A549 treated with ZK216348 at 1 μM for 4 hours (cell line): ENCODE measurements around the gene INPP5F. TPM values are rescaled to one million over a fixed set of nuclear protein-coding genes. Genes with fewer than 3 reads are reported as not detected.

Experiments used
- total RNA-seq: library from RNA; stranded (reverse); fragments of 200-300 nt; extraction: Qiagen RNA extraction; gene quantifications from 5 replicates; pipeline ENCODE4 v1.2.3, GENCODE V29; 2022; ENCODE audit warnings: low read depth

The INPP5F gene, protein sequence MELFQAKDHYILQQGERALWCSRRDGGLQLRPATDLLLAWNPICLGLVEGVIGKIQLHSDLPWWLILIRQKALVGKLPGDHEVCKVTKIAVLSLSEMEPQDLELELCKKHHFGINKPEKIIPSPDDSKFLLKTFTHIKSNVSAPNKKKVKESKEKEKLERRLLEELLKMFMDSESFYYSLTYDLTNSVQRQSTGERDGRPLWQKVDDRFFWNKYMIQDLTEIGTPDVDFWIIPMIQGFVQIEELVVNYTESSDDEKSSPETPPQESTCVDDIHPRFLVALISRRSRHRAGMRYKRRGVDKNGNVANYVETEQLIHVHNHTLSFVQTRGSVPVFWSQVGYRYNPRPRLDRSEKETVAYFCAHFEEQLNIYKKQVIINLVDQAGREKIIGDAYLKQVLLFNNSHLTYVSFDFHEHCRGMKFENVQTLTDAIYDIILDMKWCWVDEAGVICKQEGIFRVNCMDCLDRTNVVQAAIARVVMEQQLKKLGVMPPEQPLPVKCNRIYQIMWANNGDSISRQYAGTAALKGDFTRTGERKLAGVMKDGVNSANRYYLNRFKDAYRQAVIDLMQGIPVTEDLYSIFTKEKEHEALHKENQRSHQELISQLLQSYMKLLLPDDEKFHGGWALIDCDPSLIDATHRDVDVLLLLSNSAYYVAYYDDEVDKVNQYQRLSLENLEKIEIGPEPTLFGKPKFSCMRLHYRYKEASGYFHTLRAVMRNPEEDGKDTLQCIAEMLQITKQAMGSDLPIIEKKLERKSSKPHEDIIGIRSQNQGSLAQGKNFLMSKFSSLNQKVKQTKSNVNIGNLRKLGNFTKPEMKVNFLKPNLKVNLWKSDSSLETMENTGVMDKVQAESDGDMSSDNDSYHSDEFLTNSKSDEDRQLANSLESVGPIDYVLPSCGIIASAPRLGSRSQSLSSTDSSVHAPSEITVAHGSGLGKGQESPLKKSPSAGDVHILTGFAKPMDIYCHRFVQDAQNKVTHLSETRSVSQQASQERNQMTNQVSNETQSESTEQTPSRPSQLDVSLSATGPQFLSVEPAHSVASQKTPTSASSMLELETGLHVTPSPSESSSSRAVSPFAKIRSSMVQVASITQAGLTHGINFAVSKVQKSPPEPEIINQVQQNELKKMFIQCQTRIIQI
- 7.0 to 11.2 TPM (median 9.6 TPM) in 5 replicates for total RNA-seq

DNA sequence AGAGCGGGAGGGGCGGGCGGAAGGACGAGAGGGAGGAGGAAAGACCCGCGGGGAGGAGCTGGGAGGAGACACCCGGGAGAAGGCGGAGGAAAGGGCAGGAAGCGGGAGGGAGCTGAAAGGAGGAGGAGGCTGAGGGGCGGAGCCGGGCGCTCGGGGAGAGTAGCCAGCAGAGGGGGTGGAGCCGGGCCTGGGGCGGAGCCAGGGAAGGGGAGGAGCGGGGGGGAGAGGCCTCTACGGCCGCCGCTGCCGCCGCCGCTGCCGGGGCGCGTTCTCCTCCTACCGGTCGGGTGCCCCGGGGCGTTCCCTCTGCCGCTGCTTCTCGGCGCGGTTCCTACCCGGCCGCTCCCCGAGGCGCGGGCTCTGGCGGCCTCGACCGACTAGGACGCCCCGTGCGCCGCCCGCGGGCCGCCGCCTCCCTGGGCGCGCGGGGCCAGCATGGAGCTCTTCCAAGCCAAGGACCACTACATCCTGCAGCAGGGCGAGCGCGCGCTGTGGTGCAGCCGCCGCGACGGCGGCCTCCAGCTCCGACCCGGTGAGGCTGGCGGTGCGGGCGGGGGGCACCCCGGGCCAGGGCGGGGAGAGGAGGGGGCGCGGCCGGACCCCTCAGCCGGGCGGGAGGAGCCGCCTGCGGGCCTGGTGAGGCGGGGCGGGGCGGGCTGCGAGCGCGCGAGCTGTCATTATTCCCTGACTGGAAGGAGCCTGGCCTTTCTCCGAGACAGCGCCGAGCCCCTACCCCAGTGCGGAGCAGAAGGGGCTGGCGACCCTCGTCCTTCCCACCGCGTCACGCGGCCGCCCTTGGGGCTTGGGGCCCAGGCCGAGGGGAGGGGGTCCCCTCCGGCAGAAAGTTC is at the start of gene INPP5F:
INPP5F (plus strand) TSS at position 223 of the 848 bp plus-strand sequence; CDS start at position 436, 213 bp downstream.

GRCh38 chr10:119872610-119872859 is 146.7 kb downstream of the INPP5F start, which contains the start of gene MCMBP:
Gene MCMBP, minus strand, starts transcription at chr10:119872843. Its CDS starts 259 bp downstream, at chr10:119872584.

Other genes with a start within 250 kb of the INPP5F start
- gene RGS10, start 183.3 kb upstream of the INPP5F start, total RNA-seq, result 47.6 to 59.2 TPM (median 52.0 TPM) in 5 replicates
- 87.9 to 124 TPM (median 89.1 TPM) in 5 replicates for gene TIAL1, start 129.1 kb upstream of the INPP5F start, total RNA-seq
- gene BAG3, start 74.7 kb upstream of the INPP5F start, total RNA-seq, result 153 to 221 TPM (median 220 TPM) in 5 replicates
- 80.4 to 97.6 TPM (median 89.8 TPM) in 5 replicates for gene MCMBP, start 146.8 kb downstream of the INPP5F start, total RNA-seq
- 41.6 to 66.5 TPM (median 55.0 TPM) in 5 replicates for gene SEC23IP, start 166.7 kb downstream of the INPP5F start, total RNA-seq